DOHH2 (cell line): ENCODE results near the gene HERC4.

Experiments used
- EZH2phosphoT487 ChIP-seq: fragments of 200-600 bp; sonication (generic); IDR thresholded peaks from 2 replicates; pipeline ENCODE4 v1.6.1; 2017; ENCODE audit warnings: borderline replicate concordance, mild to moderate bottlenecking, antibody characterized with exemption, low read length, moderate library complexity, mixed read lengths
- TF ChIP-seq, protein P1 (sequence below): fragments of 200-600 bp; sonication (generic); IDR thresholded peaks from one replicate; pipeline ENCODE4 v1.5.1; 2014; ENCODE audit warnings: antibody characterized with exemption, mild to moderate bottlenecking, low read depth, low read length; ENCODE audit not compliant: poor library complexity, severe bottlenecking

- TF ChIP-seq, protein P1, sequence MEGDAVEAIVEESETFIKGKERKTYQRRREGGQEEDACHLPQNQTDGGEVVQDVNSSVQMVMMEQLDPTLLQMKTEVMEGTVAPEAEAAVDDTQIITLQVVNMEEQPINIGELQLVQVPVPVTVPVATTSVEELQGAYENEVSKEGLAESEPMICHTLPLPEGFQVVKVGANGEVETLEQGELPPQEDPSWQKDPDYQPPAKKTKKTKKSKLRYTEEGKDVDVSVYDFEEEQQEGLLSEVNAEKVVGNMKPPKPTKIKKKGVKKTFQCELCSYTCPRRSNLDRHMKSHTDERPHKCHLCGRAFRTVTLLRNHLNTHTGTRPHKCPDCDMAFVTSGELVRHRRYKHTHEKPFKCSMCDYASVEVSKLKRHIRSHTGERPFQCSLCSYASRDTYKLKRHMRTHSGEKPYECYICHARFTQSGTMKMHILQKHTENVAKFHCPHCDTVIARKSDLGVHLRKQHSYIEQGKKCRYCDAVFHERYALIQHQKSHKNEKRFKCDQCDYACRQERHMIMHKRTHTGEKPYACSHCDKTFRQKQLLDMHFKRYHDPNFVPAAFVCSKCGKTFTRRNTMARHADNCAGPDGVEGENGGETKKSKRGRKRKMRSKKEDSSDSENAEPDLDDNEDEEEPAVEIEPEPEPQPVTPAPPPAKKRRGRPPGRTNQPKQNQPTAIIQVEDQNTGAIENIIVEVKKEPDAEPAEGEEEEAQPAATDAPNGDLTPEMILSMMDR: no peak
- TF ChIP-seq EZH2phosphoT487: no peak
Measured at GRCh38 chr10:68075550-68076004, 494 bp upstream of the HERC4 start.
